A673 (cell line): ENCODE measurements around the gene STOX1. TPM values are rescaled to one million over a fixed set of nuclear protein-coding genes. Genes with fewer than 3 reads are reported as not detected.
"Not testable (repeated sequence)": the region's sequence is repeated elsewhere in the genome, so short reads cannot be mapped to it uniquely, and the experiment has no call there.

Experiments
- BruUV-seq: library from RNA; stranded (reverse); fragments of 400-500 nt; replicated peaks from 2 replicates; lab custom pipeline; 2021; lab: Mats Ljungman, UMichigan
- CTCF ChIA-PET: fragments of 300-600 bp; sonication (Branson Sonifier 250); formaldehyde crosslinking; loops from one replicate; lab custom pipeline; 2022; ENCODE audit warnings: antibody characterized with exemption; lab: Charles Lee
- POLR2A ChIA-PET: fragments of 300-600 bp; sonication (Branson Sonifier 250); formaldehyde crosslinking; loops from one replicate; lab custom pipeline; 2022; ENCODE audit warnings: antibody characterized with exemption; ENCODE audit not compliant: low non-redundant PET; lab: Charles Lee
- DNase-seq: peaks from one replicate; pipeline ENCODE4 v3.0.0-alpha.2; 2015; ENCODE audit warnings: low spot score
- H3K27ac ChIP-seq: fragments of 200-600 bp; sonication (generic); 2 replicates; pipeline ENCODE4 v1.5.1; 2016; ENCODE audit warnings: mixed run types, low read depth, mild to moderate bottlenecking, mixed read lengths, antibody characterized with exemption, low read length; ENCODE audit not compliant: poor library complexity, severe bottlenecking
- H3K27me3 ChIP-seq: fragments of 200-600 bp; sonication (generic); replicated peaks from 2 replicates; pipeline ENCODE4 v1.6.1; 2017; ENCODE audit warnings: mixed run types, low read depth, mild to moderate bottlenecking, mixed read lengths, antibody characterized with exemption, low read length; ENCODE audit not compliant: insufficient read depth, poor library complexity
- H3K36me3 ChIP-seq: fragments of 200-600 bp; sonication (generic); 2 replicates; pipeline ENCODE4 v1.6.1; 2016; ENCODE audit warnings: mixed run types, mild to moderate bottlenecking, mixed read lengths, antibody characterized with exemption, low read length; ENCODE audit not compliant: insufficient read depth, poor library complexity, severe bottlenecking
- H3K4me1 ChIP-seq: fragments of 200-600 bp; sonication (generic); 2 replicates; pipeline ENCODE4 v1.6.1; 2017; ENCODE audit warnings: mixed run types, mild to moderate bottlenecking, mixed read lengths, antibody characterized with exemption, low read length; ENCODE audit not compliant: insufficient read depth, poor library complexity, severe bottlenecking
- H3K4me3 ChIP-seq: fragments of 200-600 bp; sonication (generic); 2 replicates; pipeline ENCODE4 v1.5.1; 2016; ENCODE audit warnings: low read depth, mixed run types, mild to moderate bottlenecking, mixed read lengths, low read length; ENCODE audit not compliant: poor library complexity, severe bottlenecking
- H3K9me3 ChIP-seq: fragments of 200-600 bp; sonication (generic); 2 replicates; pipeline ENCODE4 v1.6.1; 2016; ENCODE audit warnings: mixed run types, low read depth, mild to moderate bottlenecking, mixed read lengths, antibody characterized with exemption, low read length; ENCODE audit not compliant: poor library complexity, severe bottlenecking
- CTCF ChIP-seq: fragments of 300-800, 200-600 bp; sonication (generic); conservative IDR thresholded peaks from 2 replicates; pipeline ENCODE4 v1.5.1; 2017; ENCODE audit warnings: low read depth, mild to moderate bottlenecking, antibody characterized with exemption, low read length, moderate library complexity, mixed read lengths
- EZH2 ChIP-seq: fragments of 200-600 bp; sonication (generic); IDR thresholded peaks from 2 replicates; pipeline ENCODE4 v1.6.1; 2017; ENCODE audit warnings: borderline replicate concordance, low read depth, mild to moderate bottlenecking, mixed read lengths, antibody characterized with exemption, low read length; ENCODE audit not compliant: poor library complexity, severe bottlenecking
- intact Hi-C: fragments of 100-400 bp; cut with micrococcal nuclease; formaldehyde crosslinking; loops from one replicate; pipeline ENCODE4 v1.10.0; 2022; ENCODE audit not compliant: unreplicated experiment
- total RNA-seq: library from RNA; stranded (reverse); gene quantifications from 2 replicates; pipeline ENCODE4 v1.2.3, GENCODE V29; 2021

Gene STOX1
- total RNA-seq, 1 experiment from 2014 or later: 2.1 TPM

- no peak overlapping the region for H3K27ac ChIP-seq
- DNase-seq: no peak
- no peak for TF ChIP-seq CTCF
- TF ChIP-seq EZH2: no peak
- no peaks in the 10 kb centered on the region for H3K9me3 ChIP-seq
- no peaks in the 10 kb centered on the region for H3K27me3 ChIP-seq
- intact Hi-C loops: no loop called here
- H3K4me3 ChIP-seq: no peak overlapping the region
- H3K36me3 ChIP-seq: peaks cover 30% of the 10 kb centered on the region
- CTCF ChIA-PET: no interaction called here
- BruUV-seq: no TSS peak
- POLR2A ChIA-PET: no interaction called here
- no peaks in the 10 kb centered on the region for H3K4me1 ChIP-seq
These were observed 98.2 kb downstream of the STOX1 start for GRCh38 chr10:68925489-68925888.

GRCh38 chr10:68929157-68929556 lies 101.8 kb downstream of the STOX1 start:
- H3K9me3 ChIP-seq, H3K27me3 ChIP-seq, H3K27ac ChIP-seq, POLR2A ChIA-PET, H3K4me1 ChIP-seq, DNase-seq, CTCF ChIA-PET, H3K4me3 ChIP-seq, BruUV-seq, intact Hi-C loops: not testable (repeated sequence)
- H3K36me3 ChIP-seq: peaks cover 22% of the 10 kb centered on the region

GRCh38 chr10:68929888-68930287 lies 102.6 kb downstream of the STOX1 start:
- H3K4me3 ChIP-seq, H3K4me1 ChIP-seq, H3K9me3 ChIP-seq, H3K27ac ChIP-seq, intact Hi-C loops, DNase-seq, H3K27me3 ChIP-seq, CTCF ChIA-PET, BruUV-seq: not testable (repeated sequence)
- POLR2A ChIA-PET: interaction anchor here (0.6 kb wide), 1 partner anchor 26 kb away, joined by 3 read pairs; no protein-coding TSS in a partner anchor
- peaks cover 22% of the 10 kb centered on the region for H3K36me3 ChIP-seq

- H3K4me1 ChIP-seq, POLR2A ChIA-PET, CTCF ChIA-PET, BruUV-seq, DNase-seq, intact Hi-C loops, H3K9me3 ChIP-seq, H3K4me3 ChIP-seq, H3K27me3 ChIP-seq, H3K27ac ChIP-seq: not testable (repeated sequence)
- H3K36me3 ChIP-seq: peaks cover 37% of the 10 kb centered on the region
These were observed 105.5 kb downstream of the STOX1 start for GRCh38 chr10:68932860-68933259.

GRCh38 chr10:68934994-68935393 lies 107.7 kb downstream of the STOX1 start:
- no peaks in the 10 kb centered on the region for H3K4me1 ChIP-seq
- H3K27ac ChIP-seq: no peak overlapping the region
- no peaks in the 10 kb centered on the region for H3K9me3 ChIP-seq
- H3K4me3 ChIP-seq: no peak overlapping the region
- no TSS peak for BruUV-seq
- TF ChIP-seq EZH2: no peak
- no peak for TF ChIP-seq CTCF
- peaks cover 45% of the 10 kb centered on the region for H3K36me3 ChIP-seq
- ChIA-PET POLR2A (interaction anchor here (0.6 kb wide), 1 partner anchor 225 kb away, joined by 6 read pairs; no protein-coding TSS in a partner anchor), CTCF (no interaction called here)
- intact Hi-C loops: no loop called here
- no peaks in the 10 kb centered on the region for H3K27me3 ChIP-seq
- no peak for DNase-seq
